GM12875 (cell line): Measurements from ENCODE around the gene GRIK4.

ENCODE experiments used
- H3K4me3 ChIP-seq: one replicate; pipeline ENCODE4 v1.5.1; 2011; ENCODE audit warnings: low read depth, low read length, control low read depth
- CTCF ChIP-seq: IDR thresholded peaks from 2 replicates; pipeline ENCODE4 v1.5.1; 2011; ENCODE audit warnings: low read depth, mild to moderate bottlenecking, control low read depth, inconsistent platforms, low read length, moderate library complexity, borderline replicate concordance; ENCODE audit not compliant: insufficient read depth

Gene GRIK4

GRCh38 chr11:120878781-120879180 lies 367.2 kb downstream of the GRIK4 start:
- TF ChIP-seq CTCF, result no peak
- H3K4me3 ChIP-seq, result no peak overlapping the region

GRCh38 chr11:120880498-120881175 lies 369.1 kb downstream of the GRIK4 start:
- no peak overlapping the region for H3K4me3 ChIP-seq
- no peak for TF ChIP-seq CTCF

- no peak for TF ChIP-seq CTCF
- H3K4me3 ChIP-seq, result no peak overlapping the region
These were observed 370.0 kb downstream of the GRIK4 start for GRCh38 chr11:120881596-120881995.

GRCh38 chr11:120882175-120882574 lies 370.6 kb downstream of the GRIK4 start:
- H3K4me3 ChIP-seq, result no peak overlapping the region
- no peak for TF ChIP-seq CTCF

- TF ChIP-seq CTCF, result no peak
- H3K4me3 ChIP-seq, result no peak overlapping the region
These were observed 372.0 kb downstream of the GRIK4 start for GRCh38 chr11:120883404-120884080.

- H3K4me3 ChIP-seq, result no peak overlapping the region
- no peak for TF ChIP-seq CTCF
These were observed 372.8 kb downstream of the GRIK4 start for GRCh38 chr11:120884154-120885020.
